Transverse colon (tissue), 3 donors: ENCODE data around the gene PHRF1.

Experiments used
- POLR2A ChIP-seq: fragments of 450-650 bp; IDR thresholded peaks from one replicate; pipeline ENCODE4 v1.6.1; 2016; ENCODE audit warnings: antibody characterized with exemption, mild to moderate bottlenecking, moderate library complexity
- TF ChIP-seq, protein P1 (sequence below), 5 experiments: fragments of 200-600 bp in 3 of 5; fragments of 450-650 bp in 2 of 5; sonication (generic) in 3 of 5; IDR thresholded peaks; 1 replicate in 2 of 5; 2 replicates in 3 of 5; pipeline ENCODE4 v1.5.1; 2016 to 2017; ENCODE audit warnings: antibody characterized with exemption in 5 of 5, inconsistent platforms in 3 of 5, mild to moderate bottlenecking in 2 of 5, moderate library complexity in 1 of 5

DNA sequence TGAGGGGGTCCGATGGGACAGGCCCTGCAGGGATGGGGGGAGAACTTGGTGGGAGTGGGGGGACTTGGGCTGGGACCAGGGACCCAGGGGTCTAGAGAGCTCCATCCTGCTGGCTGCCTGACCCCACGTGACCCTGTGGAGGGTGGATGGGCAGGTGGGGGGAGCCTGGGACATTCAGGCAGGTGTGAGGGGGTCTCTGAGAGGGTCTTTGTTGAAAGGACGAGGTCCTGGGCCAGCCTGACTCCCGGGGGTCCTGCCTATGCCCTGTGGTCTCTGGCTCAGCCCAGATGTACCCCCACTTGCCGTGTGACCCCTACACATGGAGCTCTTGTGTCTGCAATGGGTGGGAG lies 31.5 kb upstream of the PHRF1 start:
- TF ChIP-seq POLR2A, result no peak
- TF ChIP-seq, protein P1, sequence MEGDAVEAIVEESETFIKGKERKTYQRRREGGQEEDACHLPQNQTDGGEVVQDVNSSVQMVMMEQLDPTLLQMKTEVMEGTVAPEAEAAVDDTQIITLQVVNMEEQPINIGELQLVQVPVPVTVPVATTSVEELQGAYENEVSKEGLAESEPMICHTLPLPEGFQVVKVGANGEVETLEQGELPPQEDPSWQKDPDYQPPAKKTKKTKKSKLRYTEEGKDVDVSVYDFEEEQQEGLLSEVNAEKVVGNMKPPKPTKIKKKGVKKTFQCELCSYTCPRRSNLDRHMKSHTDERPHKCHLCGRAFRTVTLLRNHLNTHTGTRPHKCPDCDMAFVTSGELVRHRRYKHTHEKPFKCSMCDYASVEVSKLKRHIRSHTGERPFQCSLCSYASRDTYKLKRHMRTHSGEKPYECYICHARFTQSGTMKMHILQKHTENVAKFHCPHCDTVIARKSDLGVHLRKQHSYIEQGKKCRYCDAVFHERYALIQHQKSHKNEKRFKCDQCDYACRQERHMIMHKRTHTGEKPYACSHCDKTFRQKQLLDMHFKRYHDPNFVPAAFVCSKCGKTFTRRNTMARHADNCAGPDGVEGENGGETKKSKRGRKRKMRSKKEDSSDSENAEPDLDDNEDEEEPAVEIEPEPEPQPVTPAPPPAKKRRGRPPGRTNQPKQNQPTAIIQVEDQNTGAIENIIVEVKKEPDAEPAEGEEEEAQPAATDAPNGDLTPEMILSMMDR (IDR thresholded peaks at IDR 0.05), result no peak
